HCT116 (cell line): Measurements from ENCODE around the gene TDRD9. TPM values are rescaled to one million over a fixed set of nuclear protein-coding genes. Genes with fewer than 3 reads are reported as not detected.

ENCODE experiments used
- ATAC-seq: fragments of 200-7000 bp; cut with Tn5 transposase; 2 replicates; pipeline ENCODE4 v1.9.1; 2020; ENCODE audit warnings: mild to moderate bottlenecking, moderate library complexity
- BruUV-seq: library from RNA; stranded (reverse); fragments of 400-500 nt; replicated peaks from 2 replicates; lab custom pipeline; 2021; lab: Mats Ljungman, UMichigan
- CTCF ChIA-PET: fragments of 300-600 bp; sonication (Branson Sonifier 250); formaldehyde crosslinking; loops from one replicate; lab custom pipeline; 2021; ENCODE audit warnings: antibody characterized with exemption; lab: Charles Lee
- POLR2A ChIA-PET: fragments of 300-600, 350-600 bp; sonication (Branson Sonifier 250); formaldehyde crosslinking; loops from one replicate; lab custom pipeline; 2021; ENCODE audit warnings: antibody characterized with exemption; lab: Charles Lee
- RAD21 ChIA-PET, 2 experiments: fragments of 300-600 bp; sonication (Branson Sonifier 250); formaldehyde crosslinking; loops; one replicate each; lab custom pipeline; 2023; ENCODE audit warnings: low total read pairs in 2 of 2; ENCODE audit not compliant: uncharacterized antibody in 2 of 2, unreplicated experiment in 2 of 2, low non-redundant PET in 1 of 2; lab: Charles Lee
- DNase-seq: peaks from one replicate; pipeline ENCODE4 v3.0.0-alpha.2; 2010; ENCODE audit warnings: low read depth, low spot score
- H2AFZ ChIP-seq: fragments of 200-600 bp; shearing (Covaris generic), sonication (generic); 2 replicates; pipeline ENCODE4 v1.6.1; 2017; ENCODE audit warnings: low read depth, mixed run types, mixed read lengths, antibody characterized with exemption, low read length; ENCODE audit not compliant: poor library complexity, severe bottlenecking
- H3K27ac ChIP-seq: 2 replicates; pipeline ENCODE4 v1.5.1; 2012; ENCODE audit warnings: low read depth, low read length
- H3K27me3 ChIP-seq: fragments of 200-600 bp; sonication (generic); 2 replicates; pipeline ENCODE4 v1.6.1; 2016; ENCODE audit warnings: mixed run types, low read length, mixed read lengths; ENCODE audit not compliant: insufficient read depth
- H3K36me3 ChIP-seq, 2 experiments: fragments of 200-500 bp in 1 of 2; fragments of 200-600 bp in 1 of 2; sonication (Bioruptor generic) in 1 of 2; sonication (generic) in 1 of 2; 2 replicates each; pipeline versions ENCODE4 v1.5.1 to v1.6.1; 2014 to 2016; ENCODE audit warnings: low read length in 2 of 2, inconsistent platforms in 1 of 2, mixed read lengths in 1 of 2, mixed run types in 1 of 2; ENCODE audit not compliant: insufficient read depth in 2 of 2, control insufficient read depth in 1 of 2
- H3K4me1 ChIP-seq, 2 experiments: fragments of 200-600 bp in 1 of 2; sonication (generic) in 1 of 2; 2 replicates each; pipeline versions ENCODE4 v1.5.1 to v1.6.1; 2012 to 2017; ENCODE audit warnings: low read length in 2 of 2, inconsistent platforms in 1 of 2, mild to moderate bottlenecking in 1 of 2, mixed read lengths in 1 of 2, mixed run types in 1 of 2, moderate library complexity in 1 of 2; ENCODE audit not compliant: insufficient read depth in 2 of 2, control insufficient read depth in 1 of 2
- H3K4me2 ChIP-seq: fragments of 200-600 bp; sonication (generic); 2 replicates; pipeline ENCODE4 v1.6.1; 2017; ENCODE audit warnings: mixed run types, low read length, mixed read lengths
- H3K4me3 ChIP-seq, 2 experiments: fragments of 200-600 bp in 1 of 2; sonication (generic) in 1 of 2; replicated peaks in 1 of 2; 2 replicates each; pipeline ENCODE4 v1.5.1; 2011 to 2016; ENCODE audit warnings: low read length in 2 of 2, control low read depth in 1 of 2, low read depth in 1 of 2, mild to moderate bottlenecking in 1 of 2, mixed read lengths in 1 of 2, mixed run types in 1 of 2
- H3K79me2 ChIP-seq: fragments of 200-600 bp; sonication (generic); 2 replicates; pipeline ENCODE4 v1.6.1; 2017; ENCODE audit warnings: mild to moderate bottlenecking, mixed run types, low read length, moderate library complexity, mixed read lengths; ENCODE audit not compliant: insufficient read depth
- H3K9ac ChIP-seq: fragments of 200-600 bp; sonication (generic); 2 replicates; pipeline ENCODE4 v1.6.1; 2016; ENCODE audit warnings: low read length, mixed read lengths
- H3K9me2 ChIP-seq: fragments of 200-600 bp; sonication (generic), shearing (Covaris generic); 2 replicates; pipeline ENCODE4 v1.6.1; 2017; ENCODE audit warnings: mixed run types, mild to moderate bottlenecking, moderate library complexity; ENCODE audit not compliant: insufficient read depth
- H3K9me3 ChIP-seq, 2 experiments: fragments of 200-500 bp in 1 of 2; fragments of 200-600 bp in 1 of 2; sonication (Bioruptor generic) in 1 of 2; sonication (generic) in 1 of 2; 2 replicates each; pipeline ENCODE4 v1.6.1; 2014 to 2017; ENCODE audit warnings: low read length in 2 of 2, mixed read lengths in 2 of 2, inconsistent platforms in 1 of 2, low read depth in 1 of 2, mild to moderate bottlenecking in 1 of 2, mixed run types in 1 of 2, moderate library complexity in 1 of 2; ENCODE audit not compliant: control insufficient read depth in 1 of 2, insufficient read depth in 1 of 2
- H4K20me1 ChIP-seq: fragments of 200-600 bp; sonication (generic), shearing (Covaris generic); 2 replicates; pipeline ENCODE4 v1.6.1; 2017; ENCODE audit warnings: mixed run types, mild to moderate bottlenecking, moderate library complexity; ENCODE audit not compliant: insufficient read depth
- CBX3 ChIP-seq: IDR thresholded peaks from 2 replicates; pipeline ENCODE4 v1.6.1; 2012; ENCODE audit warnings: low read depth
- EGR1 ChIP-seq: IDR thresholded peaks from 2 replicates; pipeline ENCODE4 v1.6.1; 2012; ENCODE audit warnings: low read depth
- ELF1 ChIP-seq: IDR thresholded peaks from 2 replicates; pipeline ENCODE4 v1.6.1; 2012; ENCODE audit warnings: low read depth, borderline replicate concordance
- EZH2 ChIP-seq: fragments of 200-600 bp; sonication (generic); IDR thresholded peaks from 2 replicates; pipeline ENCODE4 v1.6.1; 2017; ENCODE audit warnings: antibody characterized with exemption, mixed run types
- EZH2phosphoT487 ChIP-seq: fragments of 200-600 bp; IDR thresholded peaks from 2 replicates; pipeline ENCODE4 v1.6.1; 2018; ENCODE audit warnings: antibody characterized with exemption, borderline replicate concordance
- JUND ChIP-seq: IDR thresholded peaks from 2 replicates; pipeline ENCODE4 v1.6.1; 2012
- POLR2A ChIP-seq: IDR thresholded peaks from 2 replicates; pipeline ENCODE4 v1.7.0; 2011; ENCODE audit warnings: borderline replicate concordance; ENCODE audit not compliant: insufficient read depth, insufficient read length; ENCODE audit errors: extremely low read depth
- POLR2AphosphoS5 ChIP-seq: IDR thresholded peaks from 2 replicates; pipeline ENCODE4 v1.6.1; 2011; ENCODE audit warnings: mild to moderate bottlenecking, low read depth, low read length, moderate library complexity
- SIN3A ChIP-seq: IDR thresholded peaks from 2 replicates; pipeline ENCODE4 v1.6.1; 2012; ENCODE audit warnings: low read depth
- SP1 ChIP-seq: IDR thresholded peaks from 2 replicates; pipeline ENCODE4 v1.6.1; 2012; ENCODE audit warnings: low read depth
- SRF ChIP-seq: IDR thresholded peaks from 2 replicates; pipeline ENCODE4 v1.6.1; 2012; ENCODE audit warnings: low read depth
- TCF7L2 ChIP-seq: IDR thresholded peaks from 2 replicates; pipeline ENCODE4 v1.7.0; 2011; ENCODE audit warnings: borderline replicate concordance, inconsistent platforms; ENCODE audit not compliant: insufficient read depth, insufficient read length; ENCODE audit errors: extremely low read depth
- YY1 ChIP-seq: IDR thresholded peaks from 2 replicates; pipeline ENCODE4 v1.6.1; 2011; ENCODE audit warnings: low read length, low read depth, moderate library complexity, mild to moderate bottlenecking; ENCODE audit not compliant: insufficient replicate concordance; ENCODE audit errors: extremely low read depth
- ZFX ChIP-seq: fragments of 450-650 bp; IDR thresholded peaks from 2 replicates; pipeline ENCODE4 v1.6.1; 2017
- intact Hi-C: fragments of 100-400 bp; cut with micrococcal nuclease; formaldehyde crosslinking; loops from 2 replicates; pipeline ENCODE4 v1.10.0; 2022
- total RNA-seq: library from RNA; stranded (reverse); gene quantifications from one replicate; pipeline ENCODE4 v1.2.1, GENCODE V29; 2021; ENCODE audit not compliant: unreplicated experiment
- TF ChIP-seq, protein P1 (sequence below): IDR thresholded peaks from 2 replicates; pipeline ENCODE4 v1.6.1; 2012; ENCODE audit warnings: low read depth
- TF ChIP-seq, protein P2 (sequence below): IDR thresholded peaks from 2 replicates; pipeline ENCODE4 v1.6.1; 2012
- TF ChIP-seq, protein P3 (sequence below): IDR thresholded peaks from 2 replicates; pipeline ENCODE4 v1.6.1; 2011; ENCODE audit warnings: mild to moderate bottlenecking, low read length, moderate library complexity; ENCODE audit not compliant: insufficient replicate concordance; ENCODE audit errors: extremely low read depth

The TDRD9 gene
- total RNA-seq, 1 experiment from 2014 or later, result not detected

DNA sequence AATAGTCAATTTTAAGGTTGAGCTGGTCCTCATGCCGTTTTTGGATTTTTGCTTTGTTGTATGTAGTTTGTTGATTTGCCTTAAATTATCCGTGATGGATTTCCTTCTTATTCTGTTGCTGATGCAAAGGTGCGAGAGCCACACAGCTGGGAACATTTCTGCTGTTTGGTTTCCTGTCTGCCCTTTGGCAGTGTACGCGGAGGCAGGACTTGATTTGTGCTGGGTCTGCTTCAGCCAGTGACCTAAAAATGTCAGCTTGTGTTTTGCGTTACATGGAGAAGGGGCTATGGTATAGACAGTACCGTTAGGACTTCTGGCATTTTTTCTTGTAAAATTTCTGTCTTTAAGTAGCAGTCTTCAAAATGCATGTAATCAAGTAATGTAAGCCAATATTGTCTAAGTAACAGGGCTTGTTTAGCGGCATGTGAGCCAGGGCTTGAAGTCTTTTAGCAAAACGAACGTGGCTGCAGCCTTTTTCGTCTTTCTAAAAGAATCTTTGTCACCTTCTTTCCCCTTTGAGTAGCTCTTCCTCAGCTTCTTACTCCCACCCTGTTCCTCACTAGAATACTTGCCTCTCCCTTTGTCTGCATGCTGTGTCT, 32.3 kb downstream of the TDRD9 start:
- Histone ChIP-seq H3K79me2 (no peaks in the 10 kb centered on the region), H3K9me3 (no peaks in the 10 kb centered on the region), H3K9ac (no peak overlapping the region), H3K4me3 (no peak overlapping the region), H3K27me3 (no peaks in the 10 kb centered on the region), H4K20me1 (no peaks in the 10 kb centered on the region), H3K4me2 (no peak overlapping the region), H3K27ac (no peak overlapping the region), H2AFZ (no peak overlapping the region), H3K36me3 (no peaks in the 10 kb centered on the region), H3K4me1 (no peaks in the 10 kb centered on the region), H3K9me2 (no peaks in the 10 kb centered on the region)
- ChIA-PET RAD21 (no interaction called here), POLR2A (no interaction called here), CTCF (no interaction called here)
- TF ChIP-seq YY1 (no peak), POLR2A (no peak), ZFX (no peak), EGR1 (no peak), EZH2phosphoT487 (no peak), POLR2AphosphoS5 (no peak), CBX3 (no peak), JUND (no peak), SRF (no peak), SIN3A (no peak), ELF1 (no peak), EZH2 (no peak), SP1 (no peak), TCF7L2 (no peak)
- TF ChIP-seq, protein P1, sequence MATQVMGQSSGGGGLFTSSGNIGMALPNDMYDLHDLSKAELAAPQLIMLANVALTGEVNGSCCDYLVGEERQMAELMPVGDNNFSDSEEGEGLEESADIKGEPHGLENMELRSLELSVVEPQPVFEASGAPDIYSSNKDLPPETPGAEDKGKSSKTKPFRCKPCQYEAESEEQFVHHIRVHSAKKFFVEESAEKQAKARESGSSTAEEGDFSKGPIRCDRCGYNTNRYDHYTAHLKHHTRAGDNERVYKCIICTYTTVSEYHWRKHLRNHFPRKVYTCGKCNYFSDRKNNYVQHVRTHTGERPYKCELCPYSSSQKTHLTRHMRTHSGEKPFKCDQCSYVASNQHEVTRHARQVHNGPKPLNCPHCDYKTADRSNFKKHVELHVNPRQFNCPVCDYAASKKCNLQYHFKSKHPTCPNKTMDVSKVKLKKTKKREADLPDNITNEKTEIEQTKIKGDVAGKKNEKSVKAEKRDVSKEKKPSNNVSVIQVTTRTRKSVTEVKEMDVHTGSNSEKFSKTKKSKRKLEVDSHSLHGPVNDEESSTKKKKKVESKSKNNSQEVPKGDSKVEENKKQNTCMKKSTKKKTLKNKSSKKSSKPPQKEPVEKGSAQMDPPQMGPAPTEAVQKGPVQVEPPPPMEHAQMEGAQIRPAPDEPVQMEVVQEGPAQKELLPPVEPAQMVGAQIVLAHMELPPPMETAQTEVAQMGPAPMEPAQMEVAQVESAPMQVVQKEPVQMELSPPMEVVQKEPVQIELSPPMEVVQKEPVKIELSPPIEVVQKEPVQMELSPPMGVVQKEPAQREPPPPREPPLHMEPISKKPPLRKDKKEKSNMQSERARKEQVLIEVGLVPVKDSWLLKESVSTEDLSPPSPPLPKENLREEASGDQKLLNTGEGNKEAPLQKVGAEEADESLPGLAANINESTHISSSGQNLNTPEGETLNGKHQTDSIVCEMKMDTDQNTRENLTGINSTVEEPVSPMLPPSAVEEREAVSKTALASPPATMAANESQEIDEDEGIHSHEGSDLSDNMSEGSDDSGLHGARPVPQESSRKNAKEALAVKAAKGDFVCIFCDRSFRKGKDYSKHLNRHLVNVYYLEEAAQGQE, result no peak
- TF ChIP-seq, protein P2, sequence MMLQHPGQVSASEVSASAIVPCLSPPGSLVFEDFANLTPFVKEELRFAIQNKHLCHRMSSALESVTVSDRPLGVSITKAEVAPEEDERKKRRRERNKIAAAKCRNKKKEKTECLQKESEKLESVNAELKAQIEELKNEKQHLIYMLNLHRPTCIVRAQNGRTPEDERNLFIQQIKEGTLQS, result no peak
- TF ChIP-seq, protein P3, sequence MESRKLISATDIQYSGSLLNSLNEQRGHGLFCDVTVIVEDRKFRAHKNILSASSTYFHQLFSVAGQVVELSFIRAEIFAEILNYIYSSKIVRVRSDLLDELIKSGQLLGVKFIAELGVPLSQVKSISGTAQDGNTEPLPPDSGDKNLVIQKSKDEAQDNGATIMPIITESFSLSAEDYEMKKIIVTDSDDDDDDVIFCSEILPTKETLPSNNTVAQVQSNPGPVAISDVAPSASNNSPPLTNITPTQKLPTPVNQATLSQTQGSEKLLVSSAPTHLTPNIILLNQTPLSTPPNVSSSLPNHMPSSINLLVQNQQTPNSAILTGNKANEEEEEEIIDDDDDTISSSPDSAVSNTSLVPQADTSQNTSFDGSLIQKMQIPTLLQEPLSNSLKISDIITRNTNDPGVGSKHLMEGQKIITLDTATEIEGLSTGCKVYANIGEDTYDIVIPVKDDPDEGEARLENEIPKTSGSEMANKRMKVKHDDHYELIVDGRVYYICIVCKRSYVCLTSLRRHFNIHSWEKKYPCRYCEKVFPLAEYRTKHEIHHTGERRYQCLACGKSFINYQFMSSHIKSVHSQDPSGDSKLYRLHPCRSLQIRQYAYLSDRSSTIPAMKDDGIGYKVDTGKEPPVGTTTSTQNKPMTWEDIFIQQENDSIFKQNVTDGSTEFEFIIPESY, result no peak
- intact Hi-C loops, result no loop called here
- BruUV-seq, result no TSS peak
- no peak for ATAC-seq
- DNase-seq, result no peak
